ENCODE measurements around the gene JAM3.

JAM3 gene

GRCh38 chr11:134149371-134149770 is 80.5 kb downstream of the JAM3 start:
- Histone ChIP-seq H3K36me3 (ENCODE audit: low read length) (no peaks in the 10 kb centered on the region), H3K9me3 (ENCODE audit: insufficient read depth, low read length) (no peaks in the 10 kb centered on the region), H3K4me3 (ENCODE audit: insufficient read depth, low read length, poor library complexity, severe bottlenecking) (no peak overlapping the region), H2AFZ (ENCODE audit: low read depth, low read length, severe bottlenecking) (no peak overlapping the region), H3K27me3 (ENCODE audit: low read length) (no peaks in the 10 kb centered on the region), H3F3A (ENCODE audit: insufficient read depth) (no peaks in the 10 kb centered on the region), H3K79me2 (ENCODE audit: insufficient read depth, low read length) (no peaks in the 10 kb centered on the region), H3K4me2 (ENCODE audit: low read depth, low read length, poor library complexity, severe bottlenecking) (no peak overlapping the region), H3K9ac (ENCODE audit: low read length) (no peak overlapping the region), H3K9me2 (replicated peaks; ENCODE audit: insufficient read depth, low read length) (no peaks in the 10 kb centered on the region), H4K20me1 (ENCODE audit: low read depth, low read length) (no peaks in the 10 kb centered on the region), H3K27ac (ENCODE audit: low read depth, low read length) (no peak overlapping the region)
- TF ChIP-seq EZH2phosphoT487 (conservative IDR thresholded peaks at IDR 0.05; ENCODE audit: low read length) (no peak), CTCF (IDR thresholded peaks at IDR 0.05; ENCODE audit: insufficient read depth, low read length, poor library complexity, severe bottlenecking) (no peak)

GRCh38 chr11:134150195-134150903 is 81.5 kb downstream of the JAM3 start:
- Histone ChIP-seq H3K4me3 (ENCODE audit: insufficient read depth, low read length, poor library complexity, severe bottlenecking) (no peak overlapping the region), H3K4me2 (ENCODE audit: low read depth, low read length, poor library complexity, severe bottlenecking) (no peak overlapping the region), H3K27me3 (ENCODE audit: low read length) (no peaks in the 10 kb centered on the region), H3K9me2 (replicated peaks; ENCODE audit: insufficient read depth, low read length) (no peaks in the 10 kb centered on the region), H3K9ac (ENCODE audit: low read length) (no peak overlapping the region), H3F3A (ENCODE audit: insufficient read depth) (no peaks in the 10 kb centered on the region), H3K27ac (ENCODE audit: low read depth, low read length) (no peak overlapping the region), H2AFZ (ENCODE audit: low read depth, low read length, severe bottlenecking) (no peak overlapping the region), H4K20me1 (ENCODE audit: low read depth, low read length) (no peaks in the 10 kb centered on the region), H3K79me2 (ENCODE audit: insufficient read depth, low read length) (no peaks in the 10 kb centered on the region), H3K36me3 (ENCODE audit: low read length) (no peaks in the 10 kb centered on the region), H3K9me3 (ENCODE audit: insufficient read depth, low read length) (no peaks in the 10 kb centered on the region)
- TF ChIP-seq EZH2phosphoT487 (conservative IDR thresholded peaks at IDR 0.05; ENCODE audit: low read length), result no peak

- Histone ChIP-seq H2AFZ (ENCODE audit: low read depth, low read length, severe bottlenecking) (no peak overlapping the region), H3K4me2 (ENCODE audit: low read depth, low read length, poor library complexity, severe bottlenecking) (no peak overlapping the region), H3K27me3 (ENCODE audit: low read length) (no peaks in the 10 kb centered on the region), H3K9ac (ENCODE audit: low read length) (no peak overlapping the region), H4K20me1 (ENCODE audit: low read depth, low read length) (no peaks in the 10 kb centered on the region), H3K27ac (ENCODE audit: low read depth, low read length) (no peak overlapping the region), H3K36me3 (ENCODE audit: low read length) (no peaks in the 10 kb centered on the region), H3K4me3 (ENCODE audit: insufficient read depth, low read length, poor library complexity, severe bottlenecking) (no peak overlapping the region), H3K79me2 (ENCODE audit: insufficient read depth, low read length) (no peaks in the 10 kb centered on the region), H3F3A (ENCODE audit: insufficient read depth) (no peaks in the 10 kb centered on the region), H3K9me3 (ENCODE audit: insufficient read depth, low read length) (no peaks in the 10 kb centered on the region), H3K9me2 (replicated peaks; ENCODE audit: insufficient read depth, low read length) (no peaks in the 10 kb centered on the region)
- TF ChIP-seq EZH2phosphoT487 (conservative IDR thresholded peaks at IDR 0.05; ENCODE audit: low read length) (no peak), CTCF (IDR thresholded peaks at IDR 0.05; ENCODE audit: insufficient read depth, low read length, poor library complexity, severe bottlenecking) (no peak)
These were observed 82.3 kb downstream of the JAM3 start for GRCh38 chr11:134151083-134151747.

- Histone ChIP-seq H3K27me3 (ENCODE audit: low read length) (no peaks in the 10 kb centered on the region), H3K36me3 (ENCODE audit: low read length) (no peaks in the 10 kb centered on the region), H3K9me3 (ENCODE audit: insufficient read depth, low read length) (no peaks in the 10 kb centered on the region), H3K4me3 (ENCODE audit: insufficient read depth, low read length, poor library complexity, severe bottlenecking) (no peak overlapping the region), H3K27ac (ENCODE audit: low read depth, low read length) (no peak overlapping the region), H3F3A (ENCODE audit: insufficient read depth) (no peaks in the 10 kb centered on the region), H4K20me1 (ENCODE audit: low read depth, low read length) (no peaks in the 10 kb centered on the region), H3K9ac (ENCODE audit: low read length) (no peak overlapping the region), H2AFZ (ENCODE audit: low read depth, low read length, severe bottlenecking) (no peak overlapping the region), H3K79me2 (ENCODE audit: insufficient read depth, low read length) (no peaks in the 10 kb centered on the region), H3K4me2 (ENCODE audit: low read depth, low read length, poor library complexity, severe bottlenecking) (no peak overlapping the region), H3K9me2 (replicated peaks; ENCODE audit: insufficient read depth, low read length) (no peaks in the 10 kb centered on the region)
- TF ChIP-seq EZH2phosphoT487 (conservative IDR thresholded peaks at IDR 0.05; ENCODE audit: low read length) (no peak), CTCF (IDR thresholded peaks at IDR 0.05; ENCODE audit: insufficient read depth, low read length, poor library complexity, severe bottlenecking) (no peak)
These were observed 83.8 kb downstream of the JAM3 start for GRCh38 chr11:134152696-134153095.

Data from SU-DHL-6 (cell line).